ENCODE results near the gene EXD3.

- TF ChIP-seq POLR2A (IDR thresholded peaks at IDR 0.05; ENCODE audit: low read length) (no peak), GATA1 (IDR thresholded peaks at IDR 0.05; ENCODE audit: low read depth, low read length) (no peak)
Measured at GRCh38 chr9:137387114-137387890, 35.7 kb downstream of the EXD3 start.
